ENCODE data around the gene C16orf78. TPM values are rescaled to one million over a fixed set of nuclear protein-coding genes. Genes with fewer than 3 reads are reported as not detected.

C16orf78 gene
- total RNA-seq, 1 donor from 2014 or later, result not detected

DNA sequence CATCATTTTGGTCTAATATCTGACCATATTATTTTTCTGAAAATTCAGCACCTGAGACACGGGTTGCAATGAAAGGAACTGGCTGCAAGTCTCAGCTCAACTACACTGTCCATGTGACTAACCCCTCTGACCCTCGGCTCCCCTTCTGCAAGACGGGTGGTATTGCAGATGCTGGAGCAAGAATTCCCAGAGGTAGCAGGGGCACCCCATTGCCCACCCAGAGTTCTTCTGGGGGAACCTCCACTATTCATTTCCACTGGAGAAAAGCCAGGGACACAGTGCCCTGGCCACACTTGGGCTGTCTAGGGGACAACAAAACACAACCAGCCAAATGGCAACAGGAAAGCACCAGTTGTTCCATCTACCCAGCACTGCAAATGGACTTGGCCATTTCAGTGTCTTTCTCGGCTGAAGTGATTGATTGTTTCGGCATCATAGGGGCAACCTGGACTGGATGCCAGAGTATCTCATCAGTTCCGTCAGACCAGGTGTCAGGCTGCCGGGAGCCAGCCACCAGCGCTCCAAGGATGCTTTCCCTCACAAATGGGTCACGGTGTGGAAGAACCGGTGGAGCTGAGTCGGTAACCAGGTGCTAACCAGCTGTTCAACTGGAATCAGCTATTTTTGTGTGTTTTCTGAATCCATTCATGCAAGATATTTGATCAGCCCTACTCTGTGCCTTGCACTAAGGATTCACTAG lies 58.1 kb downstream of the C16orf78 start:
- no peak for DNase-seq

DNA sequence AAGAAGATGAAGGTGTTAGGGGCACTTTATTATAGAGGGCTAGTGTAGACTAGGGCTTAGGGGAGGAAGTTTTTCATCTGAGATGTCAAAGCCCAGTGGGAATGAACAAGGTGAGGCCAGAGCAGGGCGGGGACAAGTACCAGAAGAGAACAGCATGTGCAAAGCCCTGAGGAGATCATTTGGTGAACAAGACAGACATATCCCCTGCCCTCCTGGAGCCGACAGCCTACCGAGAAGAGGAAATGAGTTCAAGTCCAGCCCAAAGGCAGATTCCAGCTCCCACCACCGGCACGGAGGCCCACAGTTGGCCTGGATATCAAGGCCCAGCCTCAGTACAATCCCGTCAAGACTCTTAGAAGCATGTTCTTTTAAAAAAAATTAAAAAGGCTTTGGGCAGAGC lies 61.1 kb downstream of the C16orf78 start:
- no peak for DNase-seq

GRCh38 chr16:49436181-49436580 lies 62.6 kb downstream of the C16orf78 start:
- DNase-seq, result no peak

DNA sequence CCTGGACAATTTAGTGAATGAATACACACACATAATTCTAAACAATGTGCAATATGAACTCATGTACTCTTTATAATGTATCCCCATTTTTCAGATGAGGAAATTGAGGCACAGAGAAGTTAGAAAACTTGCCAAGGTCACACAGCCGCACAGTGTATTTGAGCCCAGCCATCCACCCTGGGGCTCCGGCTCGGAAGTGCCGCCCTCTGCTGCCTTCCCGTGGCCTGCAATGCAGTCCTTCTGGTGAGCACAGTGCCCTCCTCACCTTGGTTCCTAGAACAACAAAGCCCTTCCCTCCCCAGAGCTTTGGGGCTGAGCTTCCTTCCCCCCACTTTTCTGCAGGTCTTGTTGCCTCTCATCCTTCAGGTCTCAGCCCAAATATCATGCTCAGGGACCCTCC lies 63.7 kb downstream of the C16orf78 start:
- no peak for DNase-seq

- DNase-seq, result no peak
Observed at GRCh38 chr16:49439050-49439449, 65.4 kb downstream of the C16orf78 start.

- no peak for DNase-seq
Observed at GRCh38 chr16:49439676-49440075, 66.1 kb downstream of the C16orf78 start.

DNA sequence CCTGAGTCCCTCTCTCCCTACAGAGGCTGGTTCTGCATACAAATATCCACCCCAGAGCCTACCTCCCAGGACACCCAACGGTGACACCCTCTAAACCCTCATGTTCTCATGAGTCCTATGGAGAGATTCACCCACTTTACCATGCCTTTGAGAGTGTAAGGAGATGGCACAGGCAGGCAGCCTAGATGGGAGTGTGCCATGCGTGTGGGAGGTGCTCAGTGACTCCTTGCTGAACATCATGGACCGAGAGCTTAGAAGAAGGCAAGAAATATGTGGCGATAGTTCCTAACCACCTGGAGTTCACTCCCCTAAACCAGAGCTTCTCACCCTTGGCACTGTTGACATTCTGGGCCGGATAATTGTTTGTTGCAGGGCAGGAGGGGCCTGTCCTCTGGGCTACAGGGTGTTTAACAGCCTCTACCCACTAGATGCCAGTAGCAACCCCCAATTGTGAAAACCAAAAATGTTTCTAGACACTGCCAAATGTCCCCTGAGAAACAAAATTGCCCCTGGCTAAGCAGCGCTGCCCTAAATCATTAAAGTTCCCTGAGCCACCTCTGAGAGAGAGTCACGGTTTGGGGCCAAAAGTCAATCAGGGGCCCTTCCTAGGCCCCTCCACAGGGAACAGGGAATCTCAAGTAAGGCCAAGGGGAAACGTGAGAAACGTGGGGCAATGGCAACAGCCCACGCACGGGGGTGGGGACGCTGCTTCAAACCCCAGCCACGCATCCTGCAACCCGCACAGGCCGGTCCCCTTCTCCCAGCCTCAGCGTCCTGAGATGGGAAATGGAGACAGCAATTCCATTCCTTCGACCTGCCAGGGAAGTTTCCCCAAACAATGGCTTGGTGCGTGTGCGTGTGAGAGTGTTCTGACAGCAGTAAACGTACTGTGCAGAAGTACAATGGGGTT lies 66.8 kb downstream of the C16orf78 start:
- peak; percentile 56 for DNase-seq

DNA sequence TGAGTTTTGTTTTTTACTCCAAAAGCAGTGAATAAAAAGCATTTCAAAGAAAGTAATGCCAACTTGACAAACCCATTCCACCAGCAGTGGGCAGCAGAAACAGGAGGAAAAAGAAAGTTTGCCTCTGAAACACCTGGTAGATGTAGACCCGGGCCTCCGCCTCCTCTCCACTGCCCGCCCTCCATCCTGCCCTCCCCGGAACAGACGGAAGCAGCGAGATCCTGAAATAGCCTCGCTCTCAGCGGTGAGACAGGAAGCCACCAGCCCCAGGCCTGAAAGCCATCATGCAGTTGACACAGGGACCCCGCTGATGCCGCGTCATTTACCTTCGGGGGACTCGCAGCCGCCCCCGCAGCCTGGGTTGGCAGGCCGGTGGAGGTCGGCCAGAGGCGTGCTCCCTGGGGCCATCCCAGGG lies 67.8 kb downstream of the C16orf78 start:
- no peak for DNase-seq

DNA sequence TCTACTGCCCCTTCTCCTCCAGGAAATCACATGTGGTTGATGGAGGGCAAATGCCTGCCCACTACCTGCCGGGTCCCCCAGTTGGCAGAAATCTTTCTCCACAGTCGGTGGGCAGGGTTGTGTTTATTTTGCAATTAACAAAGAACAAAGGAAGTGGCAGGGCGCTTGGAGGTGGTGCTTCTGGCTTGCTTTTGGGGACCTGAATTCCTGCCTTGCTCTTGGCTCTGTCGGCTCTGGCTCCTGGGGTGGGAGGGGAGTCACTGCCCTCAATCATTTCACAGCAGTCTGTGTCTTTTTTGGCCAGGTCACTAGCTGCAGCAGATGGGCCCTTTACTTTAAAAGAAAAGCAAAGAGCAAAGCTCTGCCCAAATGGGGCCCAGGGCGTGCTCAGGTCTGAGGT lies 69.2 kb downstream of the C16orf78 start:
- no peak for DNase-seq

DNA sequence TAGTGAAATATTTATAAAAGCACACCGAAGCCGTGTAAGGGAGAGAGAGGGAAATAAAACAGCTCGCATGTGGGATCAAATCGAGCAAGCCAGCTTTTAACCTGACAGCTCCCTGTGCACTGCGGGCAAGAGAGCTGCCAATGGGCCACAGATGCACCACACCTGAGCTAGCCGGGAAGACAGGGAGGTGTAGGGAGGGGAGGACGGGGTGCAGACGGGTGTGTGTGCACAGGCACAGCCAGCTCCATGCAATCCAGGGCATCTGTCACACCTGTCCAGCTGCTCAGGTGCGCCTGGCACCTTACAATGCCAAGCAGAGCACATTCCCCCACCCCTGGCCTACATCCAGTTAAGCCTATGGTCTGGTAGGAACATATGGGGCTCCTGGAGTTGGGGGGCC lies 70.0 kb downstream of the C16orf78 start:
- DNase-seq, result no peak

- no peak for DNase-seq
Observed at GRCh38 chr16:49446805-49447204, 73.2 kb downstream of the C16orf78 start.

Other genes starting within 250 kb of the C16orf78 start
- gene CBLN1, start 92.0 kb upstream of the C16orf78 start, total RNA-seq, result 1.7 TPM